Tibial artery (tissue), 4 donors: ENCODE measurements around the gene TPRG1.

Experiments
- DNase-seq, 2 donors: peaks; one replicate each; pipeline ENCODE4 v3.0.0-alpha.2; 2019
- H3K27ac ChIP-seq, 2 donors: fragments of 200-600 bp; sonication (generic) in 1 of 2; 1 replicate in 1 of 2; 2 replicates in 1 of 2; pipeline ENCODE4 v1.5.1; 2018 to 2019; ENCODE audit warnings: mild to moderate bottlenecking in 1 of 2
- H3K27me3 ChIP-seq, 2 donors: fragments of 200-600 bp; sonication (generic) in 1 of 2; one replicate each; pipeline versions ENCODE4 v1.5.1 to v1.6.0; 2016 to 2019
- H3K36me3 ChIP-seq, 3 donors: fragments of 200-600 bp; sonication (generic) in 2 of 3; one replicate each; pipeline ENCODE4 v1.5.1; 2016 to 2019; ENCODE audit warnings: mild to moderate bottlenecking in 2 of 3
- H3K4me1 ChIP-seq, 4 donors: fragments of 200-600 bp; sonication (generic) in 2 of 4; 1 replicate in 3 of 4; 2 replicates in 1 of 4; pipeline ENCODE4 v1.5.1; 2016 to 2019
- H3K4me3 ChIP-seq, 2 donors: fragments of 200-600 bp; sonication (generic) in 1 of 2; 1 replicate in 1 of 2; 2 replicates in 1 of 2; pipeline ENCODE4 v1.5.1; 2018 to 2019; ENCODE audit warnings: mild to moderate bottlenecking in 2 of 2
- H3K9me3 ChIP-seq, 3 donors: fragments of 200-600 bp; sonication (generic) in 1 of 3; one replicate each; pipeline ENCODE4 v1.5.1; 2016 to 2019
- CTCF ChIP-seq, 2 experiments: fragments of 200-600 bp in 1 of 2; fragments of 450-650 bp in 1 of 2; IDR thresholded peaks; one replicate each; pipeline ENCODE4 v1.5.1; 2017 to 2019; ENCODE audit warnings: antibody characterized with exemption in 2 of 2, mild to moderate bottlenecking in 1 of 2, moderate library complexity in 1 of 2
- intact Hi-C: fragments of 100-400 bp; cut with DNase I; formaldehyde crosslinking; loops from one replicate; pipeline ENCODE4 v1.15.0; 2023; ENCODE audit warnings: low total_unique reads

The TPRG1 gene

GRCh38 chr3:189236352-189236751 is 64.6 kb downstream of the TPRG1 start:
- TF ChIP-seq CTCF (IDR thresholded peaks at IDR 0.05) = no peak
- no peaks in the 10 kb centered on the region for H3K36me3 ChIP-seq
- H3K4me3 ChIP-seq = no peak overlapping the region
- no peak for DNase-seq
- peaks cover 0 to 18% (median 0%) of the 10 kb centered on the region in 4 donors for H3K4me1 ChIP-seq
- no peaks in the 10 kb centered on the region for H3K9me3 ChIP-seq
- H3K27ac ChIP-seq = no peak overlapping the region
- intact Hi-C loops = no loop called here
- H3K27me3 ChIP-seq = no peaks in the 10 kb centered on the region

GRCh38 chr3:189237526-189237925 is 65.8 kb downstream of the TPRG1 start:
- Histone ChIP-seq H3K4me1 (peaks cover 0 to 17% (median 0%) of the 10 kb centered on the region in 4 donors), H3K9me3 (no peaks in the 10 kb centered on the region), H3K27me3 (no peaks in the 10 kb centered on the region), H3K27ac (no peak overlapping the region), H3K36me3 (no peaks in the 10 kb centered on the region), H3K4me3 (no peak overlapping the region)
- DNase-seq = no peak
- no peak for TF ChIP-seq CTCF (IDR thresholded peaks at IDR 0.05)
- intact Hi-C loops = no loop called here

- no peak for DNase-seq
- H3K9me3 ChIP-seq = peaks cover 0 to 1% (median 0%) of the 10 kb centered on the region in 3 donors
- peaks cover 0 to 1% (median under 1%) of the 10 kb centered on the region in 3 donors for H3K36me3 ChIP-seq
- intact Hi-C loops = no loop called here
- H3K4me3 ChIP-seq = no peak overlapping the region
- TF ChIP-seq CTCF (IDR thresholded peaks at IDR 0.05) = no peak
- H3K4me1 ChIP-seq = peaks cover 0 to 11% (median 0%) of the 10 kb centered on the region in 4 donors
- no peaks in the 10 kb centered on the region for H3K27me3 ChIP-seq
- H3K27ac ChIP-seq = no peak overlapping the region
Observed at GRCh38 chr3:189238071-189238470, 66.3 kb downstream of the TPRG1 start.

- DNase-seq = no peak
- H3K27me3 ChIP-seq = no peaks in the 10 kb centered on the region
- no peak overlapping the region for H3K4me3 ChIP-seq
- no peak for TF ChIP-seq CTCF (IDR thresholded peaks at IDR 0.05)
- intact Hi-C loops = no loop called here
- H3K27ac ChIP-seq = peak overlapping the region in 1 of 2 donors; percentile 8
- H3K36me3 ChIP-seq = peaks cover 0 to 5% (median 3%) of the 10 kb centered on the region in 3 donors
- H3K4me1 ChIP-seq = peaks cover 0 to 9% (median 0%) of the 10 kb centered on the region in 4 donors
- H3K9me3 ChIP-seq = peaks cover 0 to 8% (median 7%) of the 10 kb centered on the region in 3 donors
Observed at GRCh38 chr3:189239616-189240015, 67.8 kb downstream of the TPRG1 start.

GRCh38 chr3:189249987-189250386 is 78.2 kb downstream of the TPRG1 start:
- peaks cover 0 to 4% (median 0%) of the 10 kb centered on the region in 3 donors for H3K9me3 ChIP-seq
- intact Hi-C loops = no loop called here
- no peaks in the 10 kb centered on the region for H3K36me3 ChIP-seq
- H3K27ac ChIP-seq = no peak overlapping the region
- DNase-seq = no peak
- TF ChIP-seq CTCF (IDR thresholded peaks at IDR 0.05) = no peak
- H3K4me3 ChIP-seq = no peak overlapping the region
- no peaks in the 10 kb centered on the region for H3K4me1 ChIP-seq
- H3K27me3 ChIP-seq = no peaks in the 10 kb centered on the region

GRCh38 chr3:189258261-189258660 is 86.5 kb downstream of the TPRG1 start:
- Histone ChIP-seq H3K4me3 (no peak overlapping the region), H3K9me3 (peaks cover 0 to 4% (median 0%) of the 10 kb centered on the region in 3 donors), H3K36me3 (no peaks in the 10 kb centered on the region), H3K27me3 (no peaks in the 10 kb centered on the region), H3K27ac (no peak overlapping the region), H3K4me1 (peaks cover 0 to 9% (median 0%) of the 10 kb centered on the region in 4 donors)
- DNase-seq = no peak
- TF ChIP-seq CTCF (IDR thresholded peaks at IDR 0.05) = no peak
- intact Hi-C loops = no loop called here
